Suprapubic skin (tissue), 4 donors: ENCODE measurements around the gene SFRP2. TPM values are rescaled to one million over a fixed set of nuclear protein-coding genes. Genes with fewer than 3 reads are reported as not detected.

Experiments
- DNase-seq, 2 donors: peaks; one replicate each; pipeline ENCODE4 v3.0.0-alpha.2; 2019; ENCODE audit warnings: low spot score in 2 of 2
- H3K27ac ChIP-seq: fragments of 200-600 bp; sonication (generic); one replicate; pipeline ENCODE4 v1.5.1; 2019
- H3K27me3 ChIP-seq: fragments of 200-600 bp; sonication (generic); one replicate; pipeline ENCODE4 v1.5.1; 2019
- H3K36me3 ChIP-seq: fragments of 200-600 bp; sonication (generic); one replicate; pipeline ENCODE4 v1.5.1; 2019
- H3K4me1 ChIP-seq: fragments of 200-600 bp; sonication (generic); one replicate; pipeline ENCODE4 v1.5.1; 2019
- H3K4me3 ChIP-seq: fragments of 200-600 bp; sonication (generic); one replicate; pipeline ENCODE4 v1.5.1; 2019; ENCODE audit warnings: mild to moderate bottlenecking
- H3K9me3 ChIP-seq: fragments of 200-600 bp; sonication (generic); one replicate; pipeline ENCODE4 v1.5.1; 2019
- EP300 ChIP-seq: sonication (generic); formaldehyde crosslinking; IDR thresholded peaks from one replicate; pipeline ENCODE4 v1.6.1; 2017; ENCODE audit warnings: antibody characterized with exemption
- POLR2A ChIP-seq, 2 donors: fragments of 450-650 bp; IDR thresholded peaks; one replicate each; pipeline ENCODE4 v1.6.1; 2017; ENCODE audit warnings: antibody characterized with exemption in 2 of 2, mild to moderate bottlenecking in 2 of 2, moderate library complexity in 2 of 2
- POLR2AphosphoS5 ChIP-seq, 3 donors: sonication (generic); formaldehyde crosslinking; IDR thresholded peaks; one replicate each; pipeline ENCODE4 v1.6.1; 2017; ENCODE audit warnings: antibody characterized with exemption in 3 of 3
- WGBS: methylation state at CpG from one replicate; pipeline ENCODE4 v1.1.5; 2018; 5-methylcytosine and 5-hydroxymethylcytosine counted together
- total RNA-seq, 4 donors: library from RNA; depleted of rRNA; stranded (reverse); fragments of >200 nt; gene quantifications; one replicate each; pipeline ENCODE4 v1.1.0, GENCODE V29; 2016
- TF ChIP-seq, protein P1 (sequence below), 2 donors: fragments of 200-600 bp in 1 of 2; fragments of 450-650 bp in 1 of 2; sonication (generic) in 1 of 2; IDR thresholded peaks; one replicate each; pipeline ENCODE4 v1.5.1; 2016 to 2019; ENCODE audit warnings: antibody characterized with exemption in 2 of 2, mild to moderate bottlenecking in 1 of 2, moderate library complexity in 1 of 2

SFRP2 gene
- total RNA-seq, 4 donors from 2014 or later: 4.4 to 9.3 (median 6.5) TPM

DNA sequence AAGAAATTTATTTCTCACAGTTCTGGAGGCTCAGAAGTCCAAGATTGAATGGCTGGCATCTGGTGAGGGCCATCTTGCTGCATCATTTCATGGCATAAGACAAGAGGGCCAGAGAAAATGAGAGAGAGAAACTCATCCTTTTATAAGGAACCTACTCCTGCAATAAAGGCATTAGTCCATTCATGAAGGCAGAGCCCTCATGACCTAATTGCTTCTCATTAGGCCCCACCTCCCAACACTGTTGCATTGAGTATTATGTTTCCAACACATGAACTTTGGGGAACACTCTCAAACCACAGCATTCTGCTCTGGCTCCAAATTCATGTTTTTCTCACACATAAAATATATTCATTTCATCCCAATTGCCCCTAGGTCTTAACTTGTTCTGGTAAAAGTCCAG, 43.2 kb downstream of the SFRP2 start:
- TF ChIP-seq POLR2AphosphoS5 (IDR thresholded peaks at IDR 0.05): no peak
- TF ChIP-seq EP300: no peak
- no peak for TF ChIP-seq POLR2A (IDR thresholded peaks at IDR 0.05)
- TF ChIP-seq, protein P1, sequence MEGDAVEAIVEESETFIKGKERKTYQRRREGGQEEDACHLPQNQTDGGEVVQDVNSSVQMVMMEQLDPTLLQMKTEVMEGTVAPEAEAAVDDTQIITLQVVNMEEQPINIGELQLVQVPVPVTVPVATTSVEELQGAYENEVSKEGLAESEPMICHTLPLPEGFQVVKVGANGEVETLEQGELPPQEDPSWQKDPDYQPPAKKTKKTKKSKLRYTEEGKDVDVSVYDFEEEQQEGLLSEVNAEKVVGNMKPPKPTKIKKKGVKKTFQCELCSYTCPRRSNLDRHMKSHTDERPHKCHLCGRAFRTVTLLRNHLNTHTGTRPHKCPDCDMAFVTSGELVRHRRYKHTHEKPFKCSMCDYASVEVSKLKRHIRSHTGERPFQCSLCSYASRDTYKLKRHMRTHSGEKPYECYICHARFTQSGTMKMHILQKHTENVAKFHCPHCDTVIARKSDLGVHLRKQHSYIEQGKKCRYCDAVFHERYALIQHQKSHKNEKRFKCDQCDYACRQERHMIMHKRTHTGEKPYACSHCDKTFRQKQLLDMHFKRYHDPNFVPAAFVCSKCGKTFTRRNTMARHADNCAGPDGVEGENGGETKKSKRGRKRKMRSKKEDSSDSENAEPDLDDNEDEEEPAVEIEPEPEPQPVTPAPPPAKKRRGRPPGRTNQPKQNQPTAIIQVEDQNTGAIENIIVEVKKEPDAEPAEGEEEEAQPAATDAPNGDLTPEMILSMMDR (IDR thresholded peaks at IDR 0.05): no peak
- no peak overlapping the region for H3K27ac ChIP-seq
- no peak overlapping the region for H3K4me3 ChIP-seq
- H3K36me3 ChIP-seq: no peaks in the 10 kb centered on the region
- H3K4me1 ChIP-seq: peaks cover 24% of the 10 kb centered on the region
- no peaks in the 10 kb centered on the region for H3K9me3 ChIP-seq
- H3K27me3 ChIP-seq: no peaks in the 10 kb centered on the region
- DNase-seq: no peak

DNA sequence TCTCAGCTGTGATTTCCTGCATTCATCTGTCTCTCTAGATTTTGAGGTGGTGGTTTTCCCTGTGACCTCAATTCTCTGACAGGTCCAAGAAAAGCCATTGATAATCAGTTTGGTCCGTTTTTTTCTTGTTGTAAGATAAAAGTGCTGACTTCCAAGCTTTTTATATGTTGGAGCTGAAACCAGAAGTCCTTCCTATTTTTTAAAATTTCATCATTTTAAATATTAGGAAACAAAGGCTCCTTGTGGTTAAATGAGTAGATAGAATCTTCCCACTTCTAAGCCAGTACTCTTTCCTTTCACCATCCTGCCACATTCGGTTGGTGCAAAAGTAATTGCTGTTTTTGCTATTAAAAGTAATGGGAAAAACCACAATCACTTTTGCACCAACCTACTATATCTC, 47.3 kb downstream of the SFRP2 start:
- no peaks in the 10 kb centered on the region for H3K36me3 ChIP-seq
- H3K4me1 ChIP-seq: no peaks in the 10 kb centered on the region
- no peak for DNase-seq
- H3K9me3 ChIP-seq: no peaks in the 10 kb centered on the region
- no peaks in the 10 kb centered on the region for H3K27me3 ChIP-seq
- H3K4me3 ChIP-seq: no peak overlapping the region
- H3K27ac ChIP-seq: no peak overlapping the region
- WGBS: 85% methylated on average over 2 of the region's 2 CpGs
- TF ChIP-seq POLR2AphosphoS5 (IDR thresholded peaks at IDR 0.05) (no peak), POLR2A (IDR thresholded peaks at IDR 0.05) (no peak), EP300 (no peak)
- TF ChIP-seq, protein P1 (IDR thresholded peaks at IDR 0.05): no peak

DNA sequence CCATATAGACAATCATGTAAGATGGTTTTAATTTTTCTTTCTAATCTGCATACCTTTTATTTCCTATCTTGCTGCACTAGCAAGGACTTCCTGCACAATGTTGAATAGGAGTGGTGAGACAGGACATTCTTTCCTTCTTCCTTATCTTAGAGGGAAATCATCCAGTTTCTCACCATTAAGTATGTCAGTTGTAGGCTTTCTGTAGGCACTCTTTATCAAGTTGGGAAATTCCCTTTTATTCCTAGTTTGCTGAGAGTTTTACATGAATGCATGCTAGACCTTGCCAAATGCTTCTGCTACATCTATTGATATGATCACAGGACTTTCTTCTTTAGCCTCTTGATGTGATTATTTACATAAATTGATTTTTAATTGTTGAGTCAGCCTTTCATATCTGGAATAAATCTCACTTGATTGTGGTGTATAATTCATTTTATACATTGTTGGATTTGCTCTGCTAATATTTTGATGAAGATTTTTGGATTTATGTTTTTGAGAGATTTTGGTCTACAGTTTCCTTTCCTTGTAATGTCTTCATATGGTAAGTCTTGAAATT, 52.9 kb downstream of the SFRP2 start:
- Histone ChIP-seq H3K36me3 (no peaks in the 10 kb centered on the region), H3K9me3 (no peaks in the 10 kb centered on the region), H3K27ac (no peak overlapping the region), H3K4me3 (no peak overlapping the region), H3K4me1 (no peaks in the 10 kb centered on the region), H3K27me3 (no peaks in the 10 kb centered on the region)
- no peak for TF ChIP-seq POLR2A (IDR thresholded peaks at IDR 0.05)
- TF ChIP-seq POLR2AphosphoS5 (IDR thresholded peaks at IDR 0.05): no peak
- TF ChIP-seq EP300: no peak
- TF ChIP-seq, protein P1 (IDR thresholded peaks at IDR 0.05): no peak
- DNase-seq: no peak

DNA sequence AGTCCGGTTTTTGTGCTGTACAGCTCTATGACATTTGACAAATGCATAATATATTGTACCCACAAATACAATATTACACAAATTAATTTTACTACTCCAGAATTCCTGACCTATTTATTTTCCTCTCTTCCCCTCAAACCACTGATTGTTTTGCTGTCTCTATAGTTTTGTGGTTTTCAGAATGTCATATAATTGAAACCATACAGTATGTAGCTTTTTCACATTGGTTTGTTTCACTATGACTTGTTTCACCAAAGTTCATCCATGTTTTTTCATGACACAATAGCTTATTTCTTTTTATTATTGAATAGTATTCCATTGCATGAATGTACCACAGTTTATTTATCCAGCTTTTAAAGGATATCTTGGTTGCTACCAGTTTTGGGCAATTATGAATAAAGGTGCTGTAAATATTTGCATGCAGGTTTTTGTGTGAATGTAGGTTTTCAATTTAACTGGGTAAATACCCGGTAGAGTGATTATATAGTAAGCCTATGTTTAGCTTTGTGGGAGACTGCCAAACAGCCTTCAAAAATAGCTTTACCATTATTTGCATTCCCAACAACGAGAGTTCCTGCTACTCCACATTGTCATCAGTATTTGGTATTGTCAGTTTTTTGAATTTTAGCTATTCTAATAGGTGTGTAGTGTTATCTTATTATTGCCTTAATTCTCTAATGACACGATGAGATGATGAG, 55.0 kb downstream of the SFRP2 start:
- no peak overlapping the region for H3K4me3 ChIP-seq
- no peak for DNase-seq
- no peaks in the 10 kb centered on the region for H3K4me1 ChIP-seq
- H3K27ac ChIP-seq: no peak overlapping the region
- H3K36me3 ChIP-seq: no peaks in the 10 kb centered on the region
- 55% methylated on average over 4 of the region's 4 CpGs for WGBS
- H3K9me3 ChIP-seq: no peaks in the 10 kb centered on the region
- no peak for TF ChIP-seq POLR2A (IDR thresholded peaks at IDR 0.05)
- H3K27me3 ChIP-seq: no peaks in the 10 kb centered on the region

GRCh38 chr4:153731239-153731638, 57.6 kb downstream of the SFRP2 start:
- Histone ChIP-seq H3K4me1 (no peaks in the 10 kb centered on the region), H3K27me3 (no peaks in the 10 kb centered on the region), H3K36me3 (no peaks in the 10 kb centered on the region), H3K27ac (no peak overlapping the region), H3K4me3 (no peak overlapping the region), H3K9me3 (no peaks in the 10 kb centered on the region)
- 12% methylated on average over 3 of the region's 3 CpGs for WGBS
- DNase-seq: no peak
- TF ChIP-seq POLR2A (IDR thresholded peaks at IDR 0.05): no peak
- TF ChIP-seq EP300: no peak
- TF ChIP-seq, protein P1 (IDR thresholded peaks at IDR 0.05): no peak
- TF ChIP-seq POLR2AphosphoS5 (IDR thresholded peaks at IDR 0.05): no peak

Other genes starting within 250 kb of the SFRP2 start
- gene TLR2, start 104.8 kb downstream of the SFRP2 start, total RNA-seq: 10 to 100 TPM in 2 of 4 donors, 1 to 10 TPM in 2; 8.4 to 13.1 (median 10.1) TPM
- not detected for gene RNF175, start 29.1 kb downstream of the SFRP2 start, total RNA-seq